Measurements from ENCODE around the gene GAREM1. TPM values are rescaled to one million over a fixed set of nuclear protein-coding genes. Genes with fewer than 3 reads are reported as not detected.

The GAREM1 gene
- total RNA-seq, 6 donors from 2014 or later, result 8.1 to 21.0 (median 13.7) TPM

- no peaks in the 10 kb centered on the region for H3K27me3 ChIP-seq
- no peak overlapping the region for H3K4me3 ChIP-seq
- ATAC-seq (ENCODE audit: low FRiP score in 2 of 2) (peak; percentile 40 to 84), DNase-seq (no peak)
- 49 to 50% methylated on average over 2 of the region's 2 CpGs for WGBS, 2 donors
- TF ChIP-seq POLR2A (IDR thresholded peaks at IDR 0.05), result no peak
- TF ChIP-seq EP300 (IDR thresholded peaks at IDR 0.05), result no peak
- TF ChIP-seq POLR2AphosphoS5 (IDR thresholded peaks at IDR 0.05), result no peak
- TF ChIP-seq CTCF (IDR thresholded peaks at IDR 0.05), result no peak
- peaks cover 0 to 4% (median 2%) of the 10 kb centered on the region in 4 donors for H3K4me1 ChIP-seq
- H3K9me3 ChIP-seq, result no peaks in the 10 kb centered on the region
- no peaks in the 10 kb centered on the region for H3K36me3 ChIP-seq
- no peak overlapping the region for H3K27ac ChIP-seq
Measured at GRCh38 chr18:32301976-32302743, 168.5 kb downstream of the GAREM1 start.

GRCh38 chr18:32301361-32301760, 169.3 kb downstream of the GAREM1 start:
- Histone ChIP-seq H3K4me1 (peaks cover 0 to 4% (median 2%) of the 10 kb centered on the region in 4 donors), H3K36me3 (no peaks in the 10 kb centered on the region), H3K27ac (no peak overlapping the region), H3K4me3 (no peak overlapping the region), H3K9me3 (no peaks in the 10 kb centered on the region), H3K27me3 (no peaks in the 10 kb centered on the region)
- TF ChIP-seq POLR2A (IDR thresholded peaks at IDR 0.05) (no peak), POLR2AphosphoS5 (IDR thresholded peaks at IDR 0.05) (no peak), EP300 (IDR thresholded peaks at IDR 0.05) (no peak), CTCF (IDR thresholded peaks at IDR 0.05) (no peak)
- no peak for ATAC-seq (ENCODE audit: low FRiP score in 2 of 2)
- WGBS, 2 donors, result 90 to 96% methylated on average over 4 of the region's 4 CpGs
- no peak for DNase-seq

- Histone ChIP-seq H3K27me3 (no peaks in the 10 kb centered on the region), H3K9me3 (no peaks in the 10 kb centered on the region), H3K27ac (no peak overlapping the region), H3K36me3 (no peaks in the 10 kb centered on the region), H3K4me1 (peaks cover 0 to 4% (median 2%) of the 10 kb centered on the region in 4 donors), H3K4me3 (no peak overlapping the region)
- ATAC-seq (ENCODE audit: low FRiP score in 2 of 2) (peak in 1 of 2 donors; percentile 36), DNase-seq (no peak)
- WGBS, 2 donors, result 78 to 81% methylated on average over 5 of the region's 5 CpGs
- TF ChIP-seq CTCF (IDR thresholded peaks at IDR 0.05) (no peak), POLR2AphosphoS5 (IDR thresholded peaks at IDR 0.05) (no peak), POLR2A (IDR thresholded peaks at IDR 0.05) (no peak), EP300 (IDR thresholded peaks at IDR 0.05) (no peak)
Measured at GRCh38 chr18:32300914-32301313, 169.8 kb downstream of the GAREM1 start.

- no peak for TF ChIP-seq POLR2AphosphoS5 (IDR thresholded peaks at IDR 0.05)
- TF ChIP-seq POLR2A (IDR thresholded peaks at IDR 0.05), result no peak
- no peak for TF ChIP-seq CTCF (IDR thresholded peaks at IDR 0.05)
- no peak for TF ChIP-seq EP300 (IDR thresholded peaks at IDR 0.05)
- Histone ChIP-seq H3K4me3 (no peak overlapping the region), H3K9me3 (no peaks in the 10 kb centered on the region), H3K27me3 (no peaks in the 10 kb centered on the region), H3K36me3 (no peaks in the 10 kb centered on the region), H3K4me1 (peaks cover 0 to 4% (median 2%) of the 10 kb centered on the region in 4 donors), H3K27ac (no peak overlapping the region)
- DNase-seq (no peak), ATAC-seq (ENCODE audit: low FRiP score in 2 of 2) (no peak)
- WGBS, 2 donors, result 72 to 79% methylated on average over 1 of the region's 1 CpG
Measured at GRCh38 chr18:32299484-32299883, 171.2 kb downstream of the GAREM1 start.

Data from upper lobe of left lung (tissue), 6 donors.